ENCODE results near the gene RAI2.

Gene RAI2

DNA sequence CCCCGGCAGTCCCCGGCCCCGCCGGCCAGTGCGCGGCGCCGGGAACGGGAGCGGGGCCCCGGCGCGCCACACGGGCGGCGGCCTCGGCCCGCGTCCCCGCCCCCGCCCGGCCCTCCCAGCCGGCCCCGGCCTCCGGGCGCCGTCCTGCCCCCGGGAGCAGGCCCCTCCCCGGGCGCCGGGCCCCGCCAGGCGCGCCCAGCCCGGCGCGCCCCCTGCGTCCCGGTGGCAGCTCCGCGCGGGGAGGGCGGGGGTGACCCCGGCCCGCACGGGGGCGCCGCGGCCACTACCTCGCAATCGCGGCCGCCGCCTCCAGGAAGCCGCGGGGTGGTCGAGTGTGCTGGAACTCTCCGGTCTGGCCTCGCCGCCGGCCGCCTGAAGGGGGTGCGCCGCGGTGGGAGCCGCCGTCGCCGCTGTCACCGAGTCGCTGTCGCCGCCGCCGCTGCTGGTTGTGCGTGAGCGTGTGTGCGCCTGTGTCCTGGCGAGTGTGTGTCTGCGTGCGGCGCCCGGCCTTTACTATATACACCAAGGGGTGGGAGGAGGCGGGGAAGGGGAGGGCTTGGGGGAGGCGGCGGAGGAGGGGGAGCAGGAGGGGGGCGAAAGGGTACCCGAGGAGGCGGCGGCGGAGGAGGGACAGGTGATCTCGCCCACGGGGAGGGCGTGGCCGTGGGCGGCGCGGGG, at the start of gene RAI2:
Gene RAI2, minus strand, starts transcription at position 488 of the 678 bp plus-strand sequence. CDS start 59,288 bp downstream, outside the sequence.
- TF ChIP-seq, protein P1, sequence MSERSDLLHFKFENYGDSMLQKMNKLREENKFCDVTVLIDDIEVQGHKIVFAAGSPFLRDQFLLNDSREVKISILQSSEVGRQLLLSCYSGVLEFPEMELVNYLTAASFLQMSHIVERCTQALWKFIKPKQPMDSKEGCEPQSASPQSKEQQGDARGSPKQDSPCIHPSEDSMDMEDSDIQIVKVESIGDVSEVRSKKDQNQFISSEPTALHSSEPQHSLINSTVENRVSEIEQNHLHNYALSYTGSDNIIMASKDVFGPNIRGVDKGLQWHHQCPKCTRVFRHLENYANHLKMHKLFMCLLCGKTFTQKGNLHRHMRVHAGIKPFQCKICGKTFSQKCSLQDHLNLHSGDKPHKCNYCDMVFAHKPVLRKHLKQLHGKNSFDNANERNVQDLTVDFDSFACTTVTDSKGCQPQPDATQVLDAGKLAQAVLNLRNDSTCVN (tag by site-specific recombination; optimal IDR thresholded peaks at IDR 0.05) = peak; percentile 25
- TF ChIP-seq EGR2 (tag by site-specific recombination; IDR thresholded peaks at IDR 0.05; ENCODE audit: low read depth) = peak; percentile 72
- peak; percentile 56 for TF ChIP-seq SP2 (tag by site-specific recombination; IDR thresholded peaks at IDR 0.05)
- no peak for TF ChIP-seq ZNF423 (tag by site-specific recombination; IDR thresholded peaks at IDR 0.05)
- TF ChIP-seq, protein P2, sequence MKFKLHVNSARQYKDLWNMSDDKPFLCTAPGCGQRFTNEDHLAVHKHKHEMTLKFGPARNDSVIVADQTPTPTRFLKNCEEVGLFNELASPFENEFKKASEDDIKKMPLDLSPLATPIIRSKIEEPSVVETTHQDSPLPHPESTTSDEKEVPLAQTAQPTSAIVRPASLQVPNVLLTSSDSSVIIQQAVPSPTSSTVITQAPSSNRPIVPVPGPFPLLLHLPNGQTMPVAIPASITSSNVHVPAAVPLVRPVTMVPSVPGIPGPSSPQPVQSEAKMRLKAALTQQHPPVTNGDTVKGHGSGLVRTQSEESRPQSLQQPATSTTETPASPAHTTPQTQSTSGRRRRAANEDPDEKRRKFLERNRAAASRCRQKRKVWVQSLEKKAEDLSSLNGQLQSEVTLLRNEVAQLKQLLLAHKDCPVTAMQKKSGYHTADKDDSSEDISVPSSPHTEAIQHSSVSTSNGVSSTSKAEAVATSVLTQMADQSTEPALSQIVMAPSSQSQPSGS (tag by site-specific recombination; IDR thresholded peaks at IDR 0.05; ENCODE audit: low read depth) = no peak
- TF ChIP-seq, protein P3, sequence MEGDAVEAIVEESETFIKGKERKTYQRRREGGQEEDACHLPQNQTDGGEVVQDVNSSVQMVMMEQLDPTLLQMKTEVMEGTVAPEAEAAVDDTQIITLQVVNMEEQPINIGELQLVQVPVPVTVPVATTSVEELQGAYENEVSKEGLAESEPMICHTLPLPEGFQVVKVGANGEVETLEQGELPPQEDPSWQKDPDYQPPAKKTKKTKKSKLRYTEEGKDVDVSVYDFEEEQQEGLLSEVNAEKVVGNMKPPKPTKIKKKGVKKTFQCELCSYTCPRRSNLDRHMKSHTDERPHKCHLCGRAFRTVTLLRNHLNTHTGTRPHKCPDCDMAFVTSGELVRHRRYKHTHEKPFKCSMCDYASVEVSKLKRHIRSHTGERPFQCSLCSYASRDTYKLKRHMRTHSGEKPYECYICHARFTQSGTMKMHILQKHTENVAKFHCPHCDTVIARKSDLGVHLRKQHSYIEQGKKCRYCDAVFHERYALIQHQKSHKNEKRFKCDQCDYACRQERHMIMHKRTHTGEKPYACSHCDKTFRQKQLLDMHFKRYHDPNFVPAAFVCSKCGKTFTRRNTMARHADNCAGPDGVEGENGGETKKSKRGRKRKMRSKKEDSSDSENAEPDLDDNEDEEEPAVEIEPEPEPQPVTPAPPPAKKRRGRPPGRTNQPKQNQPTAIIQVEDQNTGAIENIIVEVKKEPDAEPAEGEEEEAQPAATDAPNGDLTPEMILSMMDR (tag by site-specific recombination; IDR thresholded peaks at IDR 0.05) = peak; percentile 68
- TF ChIP-seq, protein P4, sequence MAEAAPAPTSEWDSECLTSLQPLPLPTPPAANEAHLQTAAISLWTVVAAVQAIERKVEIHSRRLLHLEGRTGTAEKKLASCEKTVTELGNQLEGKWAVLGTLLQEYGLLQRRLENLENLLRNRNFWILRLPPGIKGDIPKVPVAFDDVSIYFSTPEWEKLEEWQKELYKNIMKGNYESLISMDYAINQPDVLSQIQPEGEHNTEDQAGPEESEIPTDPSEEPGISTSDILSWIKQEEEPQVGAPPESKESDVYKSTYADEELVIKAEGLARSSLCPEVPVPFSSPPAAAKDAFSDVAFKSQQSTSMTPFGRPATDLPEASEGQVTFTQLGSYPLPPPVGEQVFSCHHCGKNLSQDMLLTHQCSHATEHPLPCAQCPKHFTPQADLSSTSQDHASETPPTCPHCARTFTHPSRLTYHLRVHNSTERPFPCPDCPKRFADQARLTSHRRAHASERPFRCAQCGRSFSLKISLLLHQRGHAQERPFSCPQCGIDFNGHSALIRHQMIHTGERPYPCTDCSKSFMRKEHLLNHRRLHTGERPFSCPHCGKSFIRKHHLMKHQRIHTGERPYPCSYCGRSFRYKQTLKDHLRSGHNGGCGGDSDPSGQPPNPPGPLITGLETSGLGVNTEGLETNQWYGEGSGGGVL (tag by site-specific recombination; IDR thresholded peaks at IDR 0.05) = peak; percentile 89
- no peak for TF ChIP-seq ZNF138 (tag by site-specific recombination; IDR thresholded peaks at IDR 0.05; ENCODE audit: borderline replicate concordance)
- TF ChIP-seq ZSCAN30 (tag by site-specific recombination; IDR thresholded peaks at IDR 0.05) = 0 out of 2 replicates have a peak, but pooled peaks have one; percentile 27
- TF ChIP-seq, protein P5, sequence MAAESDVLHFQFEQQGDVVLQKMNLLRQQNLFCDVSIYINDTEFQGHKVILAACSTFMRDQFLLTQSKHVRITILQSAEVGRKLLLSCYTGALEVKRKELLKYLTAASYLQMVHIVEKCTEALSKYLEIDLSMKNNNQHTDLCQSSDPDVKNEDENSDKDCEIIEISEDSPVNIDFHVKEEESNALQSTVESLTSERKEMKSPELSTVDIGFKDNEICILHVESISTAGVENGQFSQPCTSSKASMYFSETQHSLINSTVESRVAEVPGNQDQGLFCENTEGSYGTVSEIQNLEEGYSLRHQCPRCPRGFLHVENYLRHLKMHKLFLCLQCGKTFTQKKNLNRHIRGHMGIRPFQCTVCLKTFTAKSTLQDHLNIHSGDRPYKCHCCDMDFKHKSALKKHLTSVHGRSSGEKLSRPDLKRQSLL (tag by site-specific recombination; IDR thresholded peaks at IDR 0.05) = no peak
- TF ChIP-seq SP3 (tag by site-specific recombination; IDR thresholded peaks at IDR 0.05) = peak; percentile 83
- no peak for TF ChIP-seq ZNF24 (tag by site-specific recombination; IDR thresholded peaks at IDR 0.05)
- TF ChIP-seq ZNF660 (tag by site-specific recombination; IDR thresholded peaks at IDR 0.05) = 0 out of 2 replicates have a peak, but pooled peaks have one; percentile 22
- TF ChIP-seq ZNF571 (tag by site-specific recombination; IDR thresholded peaks at IDR 0.05) = no peak
- TF ChIP-seq, protein P6, sequence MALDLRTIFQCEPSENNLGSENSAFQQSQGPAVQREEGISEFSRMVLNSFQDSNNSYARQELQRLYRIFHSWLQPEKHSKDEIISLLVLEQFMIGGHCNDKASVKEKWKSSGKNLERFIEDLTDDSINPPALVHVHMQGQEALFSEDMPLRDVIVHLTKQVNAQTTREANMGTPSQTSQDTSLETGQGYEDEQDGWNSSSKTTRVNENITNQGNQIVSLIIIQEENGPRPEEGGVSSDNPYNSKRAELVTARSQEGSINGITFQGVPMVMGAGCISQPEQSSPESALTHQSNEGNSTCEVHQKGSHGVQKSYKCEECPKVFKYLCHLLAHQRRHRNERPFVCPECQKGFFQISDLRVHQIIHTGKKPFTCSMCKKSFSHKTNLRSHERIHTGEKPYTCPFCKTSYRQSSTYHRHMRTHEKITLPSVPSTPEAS (tag by site-specific recombination; IDR thresholded peaks at IDR 0.05) = 0 out of 2 replicates have a peak, but pooled peaks have one; percentile 16
- TF ChIP-seq ZFHX2 (tag by site-specific recombination; conservative IDR thresholded peaks at IDR 0.05) = peak; percentile 86
- 0 out of 2 replicates have a peak, but pooled peaks have one; percentile 21 for TF ChIP-seq GLIS1 (tag by site-specific recombination; IDR thresholded peaks at IDR 0.05)
- H3K4me1 ChIP-seq (ENCODE audit: control insufficient read depth, insufficient read depth, low read length) = no peaks in the 10 kb centered on the region
- H3K27ac ChIP-seq (ENCODE audit: extremely low read depth, low read depth, low read length) = no peak within 1 kb of the TSS; the same call in 1 of the 2 replicates
- H3K4me3 ChIP-seq (ENCODE audit: low read depth, low read length) = peak within 1 kb of the TSS; percentile 46
- no peaks in the 10 kb centered on the region for H3K36me3 ChIP-seq (ENCODE audit: control insufficient read depth in 2 of 2, insufficient read depth in 1 of 2, low read length in 2 of 2)
- ChIA-PET POLR2A (no interaction called here), CTCF (interaction anchor here (0.6 to 1.3 kb wide), 2 partner anchors 48 to 73 kb away, joined by 3 read pairs; no protein-coding TSS in a partner anchor)
- no peaks in the 10 kb centered on the region for H3K9me3 ChIP-seq (ENCODE audit: control insufficient read depth, insufficient read depth, low read depth, low read length)

Measured in HEK293 (cell line).